GM18526 (cell line): ENCODE measurements around the gene FAM53A.

Source experiments
- POLR2A ChIP-seq: IDR thresholded peaks from 3 replicates; pipeline ENCODE4 v1.6.1; 2011; ENCODE audit not compliant: insufficient read length; ENCODE audit errors: extremely low read depth

Gene FAM53A

GRCh38 chr4:1628892-1629698, 55.0 kb downstream of the FAM53A start:
- TF ChIP-seq POLR2A: no peak

- no peak for TF ChIP-seq POLR2A
Observed at GRCh38 chr4:1627417-1628313, 56.4 kb downstream of the FAM53A start.

DNA sequence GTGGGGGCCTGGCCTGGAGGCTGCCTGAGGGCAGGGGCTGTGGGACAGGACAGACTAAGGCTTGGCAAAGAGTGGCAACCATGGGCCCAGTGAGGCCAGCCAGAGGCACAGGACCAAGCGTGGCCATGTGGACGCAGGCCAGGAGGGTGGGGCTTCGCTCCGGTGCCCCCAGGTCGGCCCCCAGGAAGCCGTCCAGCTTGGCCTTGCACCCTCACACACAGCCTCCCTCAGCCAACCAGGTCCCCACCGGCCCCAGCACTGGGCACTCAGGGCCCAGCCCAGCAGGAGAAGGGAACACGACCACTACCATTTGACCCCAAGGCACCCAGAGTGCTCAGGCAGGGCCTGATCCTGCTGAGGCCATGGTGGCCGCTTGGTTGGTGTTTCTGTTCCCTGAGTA, 57.2 kb downstream of the FAM53A start:
- TF ChIP-seq POLR2A: no peak

DNA sequence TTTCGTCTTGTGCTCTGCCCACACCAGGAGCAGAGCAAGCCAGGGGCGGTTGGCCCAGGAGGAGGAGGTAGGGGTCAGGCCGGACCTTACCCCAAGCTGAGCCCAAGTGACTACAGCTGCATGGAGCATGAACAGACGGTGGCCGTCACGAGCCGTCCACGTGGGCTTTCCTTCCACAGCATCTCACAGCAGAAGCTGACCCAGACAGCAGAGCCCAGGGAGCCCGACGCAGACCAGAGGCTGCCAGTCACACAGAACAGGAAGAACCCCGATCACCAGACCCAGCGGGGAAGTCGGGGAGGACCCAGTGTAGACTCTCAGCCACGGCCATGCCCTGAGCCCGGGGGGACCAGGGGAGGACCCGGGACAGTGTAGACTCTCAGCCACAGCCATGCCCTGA, 58.0 kb downstream of the FAM53A start:
- TF ChIP-seq POLR2A: no peak

- no peak for TF ChIP-seq POLR2A
Observed at GRCh38 chr4:1625600-1626138, 58.4 kb downstream of the FAM53A start.

DNA sequence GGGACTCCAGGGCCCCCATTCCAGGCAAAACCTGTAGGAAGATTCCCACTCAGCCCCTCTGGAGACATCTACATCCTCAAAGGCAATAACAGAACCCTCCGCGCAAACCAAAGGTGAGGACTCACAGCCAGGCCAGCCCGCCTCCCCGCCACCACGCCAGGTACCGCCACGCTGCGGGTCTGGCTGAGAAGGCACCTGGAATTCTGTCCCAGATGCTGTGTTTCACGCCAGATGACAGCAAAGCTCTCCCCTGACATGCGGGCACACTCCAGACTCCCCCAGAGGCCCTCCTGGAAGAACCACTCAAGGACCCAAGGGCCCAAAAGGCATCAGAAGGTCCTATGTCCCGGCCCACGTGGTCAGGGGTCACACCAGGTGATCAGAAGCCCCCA, 59.6 kb downstream of the FAM53A start:
- TF ChIP-seq POLR2A: no peak

DNA sequence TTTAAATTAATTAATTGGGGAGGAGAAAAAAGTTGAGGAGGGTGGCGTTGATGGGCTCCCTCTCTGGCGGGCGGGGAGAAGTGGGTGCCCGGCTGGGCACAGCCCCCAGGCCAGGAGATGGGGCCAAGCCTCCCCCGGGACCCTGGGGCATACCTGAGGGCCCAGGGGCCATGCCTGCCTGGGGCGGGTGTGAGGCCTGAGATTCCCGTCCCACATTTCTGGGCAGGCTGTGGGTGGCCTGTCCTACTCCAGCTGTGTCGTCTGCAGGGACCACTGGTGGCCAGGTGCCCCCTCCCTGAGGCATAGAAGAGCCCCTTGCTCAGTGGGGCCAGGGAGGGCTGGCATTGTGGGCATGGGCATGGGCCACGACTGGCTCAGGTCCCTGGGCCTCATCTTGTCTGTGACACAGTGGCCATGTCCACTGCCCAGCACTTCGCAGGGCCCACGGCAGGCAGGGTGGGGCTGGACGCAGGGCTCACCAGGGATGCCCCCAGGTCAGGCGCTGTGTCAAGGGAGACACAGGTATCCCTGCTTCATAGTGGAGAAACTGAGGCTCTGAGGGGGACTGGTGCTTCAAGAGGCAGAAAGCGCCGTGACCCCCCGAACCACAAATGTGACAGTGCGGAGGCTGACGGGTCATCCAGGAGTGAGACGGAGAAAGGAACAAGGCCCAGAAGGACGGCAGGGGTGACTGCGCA, 60.1 kb downstream of the FAM53A start:
- TF ChIP-seq POLR2A: no peak

GRCh38 chr4:1623400-1623799, 60.7 kb downstream of the FAM53A start:
- no peak for TF ChIP-seq POLR2A

GRCh38 chr4:1622956-1623355, 61.2 kb downstream of the FAM53A start:
- no peak for TF ChIP-seq POLR2A

GRCh38 chr4:1622238-1622637, 61.9 kb downstream of the FAM53A start:
- TF ChIP-seq POLR2A: no peak

GRCh38 chr4:1621526-1621925, 62.6 kb downstream of the FAM53A start:
- no peak for TF ChIP-seq POLR2A

DNA sequence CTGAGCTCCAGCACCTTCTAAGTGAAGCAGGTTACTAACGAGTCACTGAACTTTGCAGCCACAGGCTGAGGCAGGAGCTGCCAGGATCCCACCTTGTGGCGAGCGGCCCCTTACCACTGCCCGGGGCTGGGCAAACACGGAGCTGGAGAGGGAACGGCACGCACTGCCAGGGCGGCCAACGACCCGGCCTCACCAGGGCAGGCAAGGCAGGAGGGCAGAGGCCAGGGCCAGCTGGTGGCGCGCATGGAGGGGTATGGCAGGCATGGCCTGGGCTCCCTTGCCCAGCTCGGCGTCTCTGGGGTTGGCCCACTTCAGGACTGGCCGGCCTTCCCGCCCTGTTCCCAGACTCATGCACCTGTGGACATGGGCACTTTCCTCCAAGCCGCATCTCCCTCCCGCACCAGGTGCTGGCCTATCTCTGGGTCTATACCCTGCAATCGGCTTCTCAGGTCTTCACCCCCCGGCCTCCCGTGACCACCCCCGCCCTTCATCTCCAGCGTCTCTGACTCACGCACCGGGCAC, 64.9 kb downstream of the FAM53A start:
- no peak for TF ChIP-seq POLR2A

- no peak for TF ChIP-seq POLR2A
Observed at GRCh38 chr4:1618438-1618837, 65.7 kb downstream of the FAM53A start.

DNA sequence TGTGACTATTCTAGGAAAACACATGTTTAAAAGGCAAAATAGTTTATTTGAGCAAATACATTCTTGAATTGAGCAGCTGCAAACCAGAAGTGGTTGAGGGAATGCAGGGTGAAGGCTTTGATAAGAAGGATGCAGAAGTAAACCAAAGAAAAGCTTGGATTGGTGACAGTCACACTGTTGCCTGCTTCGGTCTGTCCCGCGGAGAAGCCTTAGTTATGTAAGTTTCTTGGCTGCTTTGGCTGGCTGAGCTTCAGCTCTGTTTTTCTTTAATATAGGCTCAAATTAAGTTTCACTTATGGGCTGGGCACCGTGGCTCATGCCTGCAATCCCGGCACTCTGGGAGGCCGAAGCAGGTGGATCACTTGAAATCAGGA, 67.6 kb downstream of the FAM53A start:
- TF ChIP-seq POLR2A: no peak

- TF ChIP-seq POLR2A: no peak
Observed at GRCh38 chr4:1615786-1616556, 68.1 kb downstream of the FAM53A start.
